HepG2 (cell line): ENCODE measurements around the gene CAMK1D. TPM values are rescaled to one million over a fixed set of nuclear protein-coding genes. Genes with fewer than 3 reads are reported as not detected.

Source experiments
- ATAC-seq: fragments of 200-7000 bp; cut with Tn5 transposase; 3 replicates; pipeline ENCODE4 v1.9.1; 2020; ENCODE audit warnings: mild to moderate bottlenecking, moderate library complexity
- BruUV-seq: library from RNA; stranded (reverse); fragments of 400-500 nt; replicated peaks from 2 replicates; lab custom pipeline; 2021; lab: Mats Ljungman, UMichigan
- CTCF ChIA-PET: fragments of 300-600 bp; formaldehyde crosslinking; extraction: SDS; loops from one replicate; lab custom pipeline; 2021; ENCODE audit warnings: low total read pairs, inconsistent platforms, low intra/inter-chr PET ratio; lab: Yijun Ruan, JAX
- POLR2A ChIA-PET: fragments of 350-600 bp; sonication (Branson Sonifier 250); formaldehyde crosslinking; loops from one replicate; lab custom pipeline; 2020; ENCODE audit warnings: antibody characterized with exemption, inconsistent platforms; lab: Yijun Ruan, JAX
- DNase-seq: peaks from one replicate; pipeline ENCODE4 v3.0.0-alpha.2; 2015; ENCODE audit warnings: low spot score
- FAIRE-seq: peaks from 3 replicates; lab custom pipeline; 2011; peaks lifted over from hg19 to GRCh38; lab: Jason Lieb, UNC
- H2AFZ ChIP-seq: one replicate; pipeline ENCODE4 v1.6.1; 2011; ENCODE audit warnings: low read length, inconsistent platforms
- H3K27ac ChIP-seq: fragments of 300-600 bp; 3 replicates; pipeline ENCODE4 v1.8.0; 2011; ENCODE audit warnings: mixed run types, mild to moderate bottlenecking, mixed read lengths, low read length, inconsistent platforms; ENCODE audit not compliant: insufficient read depth; ENCODE audit errors: extremely low read length
- H3K27me3 ChIP-seq, 2 experiments: fragments of 200-600 bp in 1 of 2; 2 replicates in 1 of 2; 3 replicates in 1 of 2; pipeline versions ENCODE4 v1.6.0 to v1.8.0; 2011; ENCODE audit warnings: low read length in 2 of 2, mild to moderate bottlenecking in 2 of 2, moderate library complexity in 2 of 2, inconsistent platforms in 1 of 2; ENCODE audit not compliant: insufficient read depth in 2 of 2, control insufficient read depth in 1 of 2
- H3K36me3 ChIP-seq, 2 experiments: fragments of 200-600 bp in 1 of 2; replicated peaks in 1 of 2; 2 replicates in 1 of 2; 3 replicates in 1 of 2; pipeline versions ENCODE4 v1.5.1 to v1.8.0; 2011; ENCODE audit warnings: low read length in 2 of 2, inconsistent platforms in 1 of 2; ENCODE audit not compliant: insufficient read depth in 2 of 2, control insufficient read depth in 1 of 2
- H3K4me1 ChIP-seq: 2 replicates; pipeline ENCODE4 v1.5.1; 2012; ENCODE audit warnings: low read length, inconsistent platforms; ENCODE audit not compliant: insufficient read depth
- H3K4me2 ChIP-seq: 2 replicates; pipeline ENCODE4 v1.6.0; 2011; ENCODE audit warnings: low read depth, low read length, inconsistent platforms
- H3K4me3 ChIP-seq, 3 experiments: fragments of 200-600 bp in 1 of 3; sonication (generic), shearing (Covaris generic) in 1 of 3; replicated peaks in 1 of 3; 2 replicates each; pipeline ENCODE4 v1.5.1; 2011 to 2016; ENCODE audit warnings: low read length in 3 of 3, inconsistent platforms in 2 of 3, low read depth in 2 of 3, mild to moderate bottlenecking in 2 of 3, control low read depth in 1 of 3, mixed read lengths in 1 of 3; ENCODE audit not compliant: insufficient read depth in 1 of 3
- H3K79me2 ChIP-seq: one replicate; pipeline ENCODE4 v1.6.1; 2011; ENCODE audit warnings: low read length, inconsistent platforms; ENCODE audit not compliant: insufficient read depth
- H3K9ac ChIP-seq: 2 replicates; pipeline ENCODE4 v1.6.0; 2011; ENCODE audit warnings: mild to moderate bottlenecking, low read depth, low read length, inconsistent platforms; ENCODE audit not compliant: insufficient read depth
- H3K9me3 ChIP-seq: 2 replicates; pipeline ENCODE4 v1.5.1; 2012; ENCODE audit warnings: mild to moderate bottlenecking, low read length
- H4K20me1 ChIP-seq: 2 replicates; pipeline ENCODE4 v1.6.0; 2011; ENCODE audit warnings: inconsistent platforms, mild to moderate bottlenecking, low read length, moderate library complexity; ENCODE audit not compliant: insufficient read depth
- CENPX ChIP-seq: sonication (generic); formaldehyde crosslinking; IDR thresholded peaks from 2 replicates; pipeline ENCODE4 v1.9.0; 2021; ENCODE audit warnings: mild to moderate bottlenecking, missing genetic modification reagents, moderate library complexity
- CREB1 ChIP-seq, 2 experiments: fragments of 450-650 bp in 1 of 2; IDR thresholded peaks; 2 replicates each; pipeline ENCODE4 v1.6.1; 2016 to 2017; ENCODE audit warnings: control low read depth in 1 of 2, mild to moderate bottlenecking in 1 of 2, missing compliant biosample characterization in 1 of 2, missing genetic modification characterization in 1 of 2
- SNAPC2 ChIP-seq: sonication (generic); formaldehyde crosslinking; IDR thresholded peaks from 2 replicates; pipeline ENCODE4 v1.8.1; 2022; ENCODE audit warnings: mild to moderate bottlenecking, missing genetic modification reagents
- ZNF496 ChIP-seq: sonication (generic); formaldehyde crosslinking; IDR thresholded peaks from 2 replicates; pipeline ENCODE4 v1.8.1; 2023; ENCODE audit warnings: mild to moderate bottlenecking, moderate library complexity, missing genetic modification reagents; ENCODE audit not compliant: insufficient replicate concordance
- WGBS: methylation state at CpG from one replicate; pipeline ENCODE4 v1.1.6; 2017; ENCODE audit warnings: low lambda C conversion rate; 5-methylcytosine and 5-hydroxymethylcytosine counted together
- in situ Hi-C: cut with HindIII; loops from 2 replicates; pipeline ENCODE4 v1.10.0; 2017; ENCODE audit warnings: low pct_unique_long_range_greater_than_20kb; ENCODE audit not compliant: extremely low pct_ligation_motif_present
- intact Hi-C: fragments of 100-400 bp; cut with micrococcal nuclease; formaldehyde crosslinking; loops from one replicate; pipeline ENCODE4 v1.10.0; 2022; ENCODE audit not compliant: unreplicated experiment
- polyA plus RNA-seq, 8 experiments: library from polyadenylated mRNA; depleted of rRNA in 3 of 8; stranded (reverse) in 7 of 8; unstranded in 1 of 8; fragments of >200 nt; fragmentation: Illumina TruSeq in 4 of 8; extraction: Trizol in 4 of 8; gene quantifications; 2 replicates each; pipeline versions ENCODE4 v1.2.1 to v1.2.3, GENCODE V29; 2011 to 2016; ENCODE audit warnings: low read depth in 4 of 8, missing spikeins in 1 of 8, mixed read lengths in 1 of 8; ENCODE audit not compliant: insufficient read depth in 1 of 8
- total RNA-seq, 5 experiments: library from RNA; depleted of rRNA; stranded (reverse); fragments of >200 nt; fragmentation: Illumina TruSeq; extraction: Trizol; gene quantifications; 2 replicates each; pipeline ENCODE4 v1.2.3, GENCODE V29; 2016; ENCODE audit warnings: low read depth in 1 of 5
- TF ChIP-seq, protein P1 (sequence below): IDR thresholded peaks from 2 replicates; pipeline ENCODE4 v1.6.1; 2016; ENCODE audit warnings: missing genetic modification reagents, missing compliant biosample characterization

CAMK1D gene
- total and polyA plus RNA-seq, 2 of the 13 experiments (the other 11 are each of a cell fraction or from before 2014, with no cell fraction given), result under 0.01 TPM; not detected in 1

DNA sequence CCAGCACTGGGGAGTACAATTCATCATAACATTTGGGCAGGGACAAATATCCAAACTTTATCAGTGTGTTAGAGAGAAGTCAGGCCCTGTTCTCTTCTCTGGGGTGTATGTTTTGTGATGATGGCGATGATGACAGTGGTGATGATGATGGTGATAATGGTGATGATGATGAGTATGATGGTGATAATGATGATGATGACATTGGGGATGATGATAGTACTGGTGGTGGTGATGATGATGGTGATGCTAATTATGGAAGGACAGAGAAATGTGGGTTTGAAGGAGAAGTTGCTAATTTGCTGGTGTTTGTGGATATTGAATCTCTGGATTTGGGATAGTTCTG, 64.0 kb downstream of the CAMK1D start:
- Histone ChIP-seq H3K27ac (no peak overlapping the region), H3K9me3 (no peaks in the 10 kb centered on the region), H3K79me2 (no peaks in the 10 kb centered on the region), H3K36me3 (no peaks in the 10 kb centered on the region), H4K20me1 (no peaks in the 10 kb centered on the region), H2AFZ (no peak overlapping the region), H3K4me2 (no peak overlapping the region), H3K9ac (no peak overlapping the region)
- ChIA-PET CTCF (no interaction called here), POLR2A (no interaction called here)
- intact Hi-C loops (no loop called here), in situ Hi-C loops (no loop called here)
- DNase-seq, result no peak
- 9% methylated on average over 1 of the region's 1 CpG for WGBS
- ATAC-seq, result no peak
- BruUV-seq, result no TSS peak
- FAIRE-seq, result no peak
- no peak for TF ChIP-seq SNAPC2
- peak; percentile 75 for TF ChIP-seq CREB1 (IDR thresholded peaks at IDR 0.05)
- TF ChIP-seq CREB1 (CRISPR knock-in tag; IDR thresholded peaks at IDR 0.05), result no peak
- TF ChIP-seq, all 625 proteins: peak for 1
- Histone ChIP-seq H3K4me3 (no peak overlapping the region), H3K4me1 (no peaks in the 10 kb centered on the region), H3K27me3 (peaks cover 0 to 6% of the 10 kb centered on the region in 2 experiments; a peak in 2 of 5 replicates)

DNA sequence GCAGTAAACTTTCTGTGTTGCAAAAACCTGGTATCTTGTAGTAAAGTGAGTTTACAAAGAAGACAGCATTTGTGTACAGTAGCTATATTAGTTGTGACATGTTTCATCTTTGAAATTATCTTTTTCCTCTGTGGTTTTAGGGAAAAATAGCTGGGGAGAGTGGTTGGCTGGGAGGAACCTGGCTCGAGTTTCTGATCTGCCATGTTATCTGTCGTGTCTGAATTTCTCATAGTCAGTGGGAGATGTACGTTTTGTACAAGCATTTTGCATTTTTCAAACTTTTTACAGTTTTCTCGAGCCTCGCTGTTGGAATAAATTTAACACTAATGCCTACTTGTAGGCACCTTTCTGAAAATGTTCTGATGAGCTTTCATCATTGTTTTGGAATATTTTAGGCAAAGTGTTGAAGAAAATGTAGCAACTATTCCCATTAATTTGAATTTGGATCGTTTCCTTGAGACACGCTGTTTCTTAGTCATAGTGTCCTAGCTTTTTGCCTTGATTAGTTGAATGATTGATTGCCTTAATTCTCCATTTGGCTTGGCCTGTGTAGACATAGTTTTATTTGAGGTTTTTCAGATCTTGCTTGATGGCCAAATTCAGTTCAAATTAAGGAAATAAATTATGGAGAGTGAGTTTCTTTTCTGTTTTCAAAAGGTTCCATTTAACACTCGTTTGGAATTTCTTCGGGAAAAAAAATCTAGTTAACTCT, 65.1 kb downstream of the CAMK1D start:
- no peak for FAIRE-seq
- H4K20me1 ChIP-seq, result no peaks in the 10 kb centered on the region
- ChIA-PET CTCF (no interaction called here), POLR2A (no interaction called here)
- H2AFZ ChIP-seq, result no peak overlapping the region
- TF ChIP-seq, protein P1, sequence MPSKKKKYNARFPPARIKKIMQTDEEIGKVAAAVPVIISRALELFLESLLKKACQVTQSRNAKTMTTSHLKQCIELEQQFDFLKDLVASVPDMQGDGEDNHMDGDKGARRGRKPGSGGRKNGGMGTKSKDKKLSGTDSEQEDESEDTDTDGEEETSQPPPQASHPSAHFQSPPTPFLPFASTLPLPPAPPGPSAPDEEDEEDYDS, result no peak
- TF ChIP-seq ZNF496 (CRISPR knock-in tag), result no peak
- TF ChIP-seq CENPX, result no peak
- H3K4me1 ChIP-seq, result no peaks in the 10 kb centered on the region
- H3K9me3 ChIP-seq, result no peaks in the 10 kb centered on the region
- no peak for DNase-seq
- peaks cover 0 to 9% of the 10 kb centered on the region in 2 experiments; a peak in 2 of 5 replicates for H3K27me3 ChIP-seq
- WGBS, result 18% methylated on average over 9 of the region's 9 CpGs
- no peak overlapping the region for H3K9ac ChIP-seq
- H3K4me3 ChIP-seq, result no peak overlapping the region
- H3K4me2 ChIP-seq, result no peak overlapping the region
- no peaks in the 10 kb centered on the region for H3K79me2 ChIP-seq
- no peak overlapping the region for H3K27ac ChIP-seq
- intact Hi-C loops (no loop called here), in situ Hi-C loops (no loop called here)
- H3K36me3 ChIP-seq, result no peaks in the 10 kb centered on the region
- no peak for ATAC-seq
- BruUV-seq, result no TSS peak
